COLO668 (cell line): ENCODE measurements around the gene STAT5B.
"Not testable (repeated sequence)": the region's sequence is repeated elsewhere in the genome, so short reads cannot be mapped to it uniquely, and the experiment has no call there.

ENCODE experiments used
- DNase-seq: peaks from one replicate; lab custom pipeline; 2025; ENCODE audit not compliant: unreplicated experiment; lab: John Stamatoyannopoulos, UW

Gene STAT5B

GRCh38 chr17:42271006-42271778, 5.0 kb downstream of the STAT5B start:
- DNase-seq: no peak

- DNase-seq: no peak
Observed at GRCh38 chr17:42270596-42270995, 5.6 kb downstream of the STAT5B start.

- no peak for DNase-seq
Observed at GRCh38 chr17:42270170-42270535, 6.0 kb downstream of the STAT5B start.

- DNase-seq: no peak
Observed at GRCh38 chr17:42268236-42268635, 8.0 kb downstream of the STAT5B start.

- DNase-seq: no peak
Observed at GRCh38 chr17:42266918-42267766, 9.0 kb downstream of the STAT5B start.

GRCh38 chr17:42266462-42266861, 9.7 kb downstream of the STAT5B start:
- no peak for DNase-seq

GRCh38 chr17:42264366-42264765, 11.8 kb downstream of the STAT5B start:
- DNase-seq: not testable (repeated sequence)

GRCh38 chr17:42260318-42260717, 15.9 kb downstream of the STAT5B start:
- DNase-seq: no peak

DNA sequence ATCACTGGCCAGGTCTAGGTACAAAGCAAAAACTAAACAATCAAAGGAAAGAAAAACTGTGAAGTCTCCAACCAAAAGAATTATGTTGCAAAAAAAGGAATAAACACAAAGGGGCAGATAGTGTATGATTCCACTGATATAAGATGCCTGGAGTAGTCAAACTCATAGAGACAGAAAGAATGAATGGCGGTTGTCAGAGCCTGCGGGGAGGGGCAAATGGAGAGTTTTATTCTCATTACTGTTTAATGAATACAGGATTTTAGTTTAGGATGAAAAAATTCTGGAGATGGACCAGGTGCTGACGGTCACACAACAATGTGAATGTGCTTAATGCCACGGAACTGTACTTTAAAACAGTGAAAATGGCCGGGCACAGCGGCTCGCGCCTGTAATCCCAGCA, 20.7 kb downstream of the STAT5B start:
- no peak for DNase-seq

- no peak for DNase-seq
Observed at GRCh38 chr17:42253578-42253977, 22.6 kb downstream of the STAT5B start.

GRCh38 chr17:42252597-42253550, 23.3 kb downstream of the STAT5B start:
- DNase-seq: no peak

- no peak for DNase-seq
Observed at GRCh38 chr17:42251115-42251514, 25.1 kb downstream of the STAT5B start.

- no peak for DNase-seq
Observed at GRCh38 chr17:42249681-42250446, 26.3 kb downstream of the STAT5B start.

DNA sequence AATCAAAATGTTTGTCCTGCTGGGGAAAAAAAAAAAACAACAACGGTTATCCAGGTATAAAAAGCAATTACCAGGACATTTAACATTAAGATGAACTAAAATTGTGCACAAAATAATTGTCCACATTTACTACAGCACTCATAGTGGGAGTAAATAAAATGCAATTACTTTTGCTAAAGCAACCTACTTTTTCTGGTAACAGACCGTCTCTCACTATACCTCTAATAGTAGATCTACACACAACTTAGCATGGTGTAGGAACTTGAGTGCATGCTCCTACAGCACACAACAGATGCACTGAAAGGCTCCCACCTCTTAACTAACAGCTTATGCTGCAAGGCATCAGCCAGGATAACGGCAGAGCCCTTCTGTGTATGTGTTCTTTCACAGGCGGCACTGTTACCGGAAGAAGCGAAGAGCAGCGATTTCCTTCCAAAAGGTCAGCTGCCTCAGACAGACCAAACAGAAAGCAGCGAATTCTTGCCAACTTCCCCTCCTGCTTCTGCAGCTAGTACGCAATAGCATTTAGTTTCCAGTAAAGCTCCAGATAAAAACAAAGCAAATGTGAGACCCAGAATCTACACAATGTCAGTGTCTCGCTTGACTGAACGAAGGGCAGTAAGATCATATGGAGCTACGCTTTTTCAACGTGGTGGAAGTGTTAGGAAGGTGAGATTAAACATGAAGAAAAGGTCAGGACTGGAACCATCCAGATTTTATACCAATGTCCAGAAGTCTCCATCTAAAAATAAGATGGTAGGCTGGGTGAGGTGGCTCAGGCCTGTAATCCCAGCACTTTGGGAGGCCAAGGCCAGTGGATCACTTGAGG, 27.6 kb downstream of the STAT5B start:
- DNase-seq: no peak

DNA sequence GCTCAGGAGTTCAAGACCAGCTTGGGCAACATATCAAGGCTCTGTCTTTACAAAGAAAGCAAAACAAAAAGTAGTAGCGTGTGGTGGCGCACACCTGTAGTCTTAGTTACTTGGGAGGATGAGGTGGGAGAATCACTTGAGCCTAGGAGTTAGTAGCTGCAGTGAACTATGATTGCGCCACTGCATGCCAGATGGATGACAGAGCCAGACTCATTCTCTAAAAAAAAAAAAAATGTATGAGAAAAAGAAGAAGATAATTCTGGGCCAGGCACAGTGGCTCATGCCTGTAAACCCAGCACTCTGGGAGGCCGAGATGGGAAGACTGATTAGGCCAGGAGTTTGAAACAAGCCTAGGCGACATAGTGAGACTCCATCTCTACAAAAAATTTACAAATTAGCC, 28.5 kb downstream of the STAT5B start:
- DNase-seq: no peak

- no peak for DNase-seq
Observed at GRCh38 chr17:42246515-42246914, 29.7 kb downstream of the STAT5B start.

- DNase-seq: not testable (repeated sequence)
Observed at GRCh38 chr17:42245183-42245582, 31.0 kb downstream of the STAT5B start.

GRCh38 chr17:42244116-42244515, 32.1 kb downstream of the STAT5B start:
- not testable (repeated sequence) for DNase-seq

DNA sequence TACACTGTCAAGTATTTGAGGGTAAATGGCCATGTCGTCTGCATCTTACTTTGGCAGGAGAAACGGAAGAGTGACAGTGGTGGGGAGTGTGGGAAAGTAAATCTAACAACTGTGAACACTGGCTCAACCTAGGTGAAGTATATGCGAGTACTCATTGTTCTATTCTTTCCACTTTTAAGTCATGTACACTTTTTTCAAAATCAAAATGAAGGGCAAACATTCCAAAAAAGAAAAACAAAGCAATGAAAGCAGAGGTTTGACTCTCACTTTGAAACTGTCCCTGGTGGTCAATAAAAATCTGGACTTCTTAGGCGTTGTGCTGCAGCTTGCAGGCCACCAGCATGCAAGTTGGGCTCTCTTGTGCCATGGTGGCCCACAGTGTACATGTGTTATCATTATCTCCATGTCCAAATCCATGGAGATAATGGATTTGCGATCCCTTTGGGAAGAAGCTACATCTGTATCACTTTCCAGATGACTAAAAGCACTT, 32.7 kb downstream of the STAT5B start:
- no peak for DNase-seq
